HG02884 (cell line): ENCODE measurements around the gene CRIP3.
"Not testable (repeated sequence)": the region's sequence is repeated elsewhere in the genome, so short reads cannot be mapped to it uniquely, and the experiment has no call there.

Source experiments
- ATAC-seq: cut with Tn5 transposase; IDR thresholded peaks from one replicate; pipeline ENCODE4 v1.9.1; 2021; ENCODE audit warnings: mild to moderate bottlenecking, moderate library complexity; ENCODE audit not compliant: unreplicated experiment

CRIP3 gene, protein sequence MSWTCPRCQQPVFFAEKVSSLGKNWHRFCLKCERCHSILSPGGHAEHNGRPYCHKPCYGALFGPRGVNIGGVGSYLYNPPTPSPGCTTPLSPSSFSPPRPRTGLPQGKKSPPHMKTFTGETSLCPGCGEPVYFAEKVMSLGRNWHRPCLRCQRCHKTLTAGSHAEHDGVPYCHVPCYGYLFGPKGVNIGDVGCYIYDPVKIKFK

DNA sequence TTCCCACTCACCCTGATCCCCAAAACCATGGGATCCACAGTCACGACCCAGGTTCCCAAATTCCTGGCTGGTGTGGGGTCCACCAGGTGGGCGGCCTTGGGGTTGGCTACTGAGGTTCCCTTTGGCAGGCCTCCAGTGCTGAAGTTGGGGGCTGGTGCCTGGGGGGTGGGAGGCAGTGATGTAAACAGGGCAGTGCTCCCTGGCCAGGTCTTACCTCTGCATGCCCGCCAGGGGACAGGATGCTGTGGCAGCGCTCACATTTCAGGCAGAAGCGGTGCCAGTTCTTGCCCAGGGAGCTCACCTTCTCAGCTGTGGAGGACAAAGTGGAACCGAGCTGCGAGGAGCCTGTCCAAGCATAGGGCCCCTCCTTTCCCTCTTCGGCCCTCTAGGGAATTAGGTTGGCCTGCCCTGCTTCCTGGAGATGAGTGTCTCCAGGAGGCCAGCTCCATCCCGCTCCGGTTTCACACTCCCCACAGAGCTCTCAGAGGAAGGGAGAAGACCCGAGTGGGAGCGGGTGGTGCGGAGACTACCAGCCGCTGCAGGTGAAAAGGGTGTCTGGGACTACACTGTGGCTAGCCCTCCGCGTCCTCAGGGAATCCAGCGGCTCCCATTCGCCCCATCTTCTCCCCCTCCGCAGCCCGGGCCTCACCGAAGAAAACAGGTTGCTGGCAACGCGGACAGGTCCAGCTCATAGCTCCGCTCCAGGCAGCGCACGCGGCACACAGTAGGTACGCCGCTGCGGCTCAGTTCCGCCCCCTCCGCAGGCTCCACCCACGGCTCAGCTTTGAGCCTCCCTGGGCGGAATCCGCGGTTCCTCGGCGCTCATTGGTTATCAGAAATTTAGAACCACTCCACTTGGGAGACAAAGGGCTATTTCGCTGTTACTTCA, at the start of gene CRIP3:
Gene CRIP3 (minus strand): TSS at position 726 of the 889 bp plus-strand sequence. CDS start 34 bp downstream, at position 692.
- no peak for ATAC-seq

DNA sequence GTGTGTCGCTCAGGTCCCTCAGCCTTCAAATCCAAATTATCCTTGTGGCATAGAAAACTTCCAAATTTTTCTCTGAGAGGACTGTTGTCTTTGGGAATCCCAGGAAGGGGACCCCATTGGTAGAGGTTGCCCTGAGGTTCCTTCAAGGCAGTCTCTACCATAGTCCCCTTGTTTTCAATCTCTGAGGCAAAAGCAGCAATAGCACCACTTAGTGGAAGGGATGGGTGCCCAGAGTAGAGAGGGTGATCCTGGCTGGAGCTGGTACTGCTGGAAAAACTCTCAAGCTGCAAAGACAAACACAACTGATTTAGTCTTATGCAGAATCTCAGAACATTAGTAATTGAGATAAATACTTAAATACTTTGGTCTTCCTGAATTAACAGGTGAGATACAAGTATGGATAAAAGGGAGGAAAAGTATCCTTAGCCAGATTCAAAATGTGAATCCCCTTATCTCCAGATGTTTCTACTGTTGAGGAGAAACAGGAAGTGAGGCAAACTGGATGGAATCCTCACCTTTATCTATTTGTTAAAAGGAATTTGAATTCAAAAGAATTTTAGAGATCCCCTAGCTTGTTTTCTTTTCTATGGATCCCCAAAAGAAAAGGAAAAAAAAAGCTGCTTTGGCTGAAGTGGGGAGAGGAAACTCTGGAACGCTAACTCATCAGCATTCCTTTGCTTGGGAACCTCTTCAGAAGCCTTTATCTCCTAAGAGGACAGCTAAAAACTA, 47.4 kb upstream of the CRIP3 start:
- ATAC-seq = no peak

DNA sequence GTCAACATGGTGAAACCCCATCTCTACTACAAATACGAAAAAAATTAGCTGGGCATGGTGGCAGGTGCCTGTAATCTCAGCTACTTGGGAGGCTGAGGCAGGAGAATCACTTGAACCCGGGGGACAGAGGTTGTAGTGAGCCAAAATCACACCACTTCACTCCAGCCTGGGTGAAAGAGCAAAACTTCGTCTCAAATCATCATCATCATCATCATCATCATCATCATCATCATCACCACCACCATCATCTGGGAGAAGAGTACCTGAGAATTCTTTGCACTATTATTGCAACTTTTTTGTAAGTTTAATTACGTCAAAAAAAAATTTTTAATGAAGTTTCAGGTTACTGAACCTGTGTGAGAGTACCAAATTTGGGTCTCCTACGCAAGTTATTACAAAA, 43.3 kb upstream of the CRIP3 start:
- not testable (repeated sequence) for ATAC-seq

DNA sequence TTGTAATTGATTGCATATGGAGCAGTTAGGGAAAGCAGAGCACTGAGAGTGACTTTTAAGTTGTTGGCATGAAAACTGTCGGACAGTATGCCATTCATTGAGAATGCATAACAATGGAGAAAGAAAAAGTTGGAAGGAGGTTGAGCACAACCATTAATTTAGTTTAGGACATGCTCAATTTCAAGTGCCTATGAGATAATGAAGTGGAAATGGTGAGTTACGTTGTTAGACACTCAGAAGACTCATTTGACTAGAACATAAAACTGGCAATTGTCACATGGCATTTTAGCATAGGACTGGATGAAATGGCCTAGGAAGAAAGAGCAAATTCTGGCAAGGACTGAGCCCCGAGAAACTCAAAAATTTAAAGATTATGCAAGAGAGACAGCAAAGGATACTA, 38.8 kb upstream of the CRIP3 start:
- ATAC-seq = no peak

DNA sequence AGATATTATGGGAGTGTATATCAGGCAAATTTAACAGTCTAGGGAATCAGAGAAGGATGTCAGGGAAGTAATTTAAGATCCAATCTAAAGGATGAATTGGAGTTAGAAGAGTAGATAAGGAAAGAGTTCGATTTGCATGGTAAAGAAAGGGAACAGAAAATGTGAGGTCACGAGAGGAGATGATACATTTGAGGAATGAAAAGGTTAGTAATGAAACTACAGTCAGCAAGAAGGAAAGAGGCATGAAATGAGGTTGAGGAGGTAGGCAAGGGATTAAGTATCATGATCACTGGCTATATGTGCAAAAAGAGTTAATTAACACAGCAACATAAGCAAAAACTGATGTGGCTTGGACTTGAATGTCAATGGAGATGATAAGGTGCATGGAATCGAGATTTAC, 38.4 kb upstream of the CRIP3 start:
- no peak for ATAC-seq

DNA sequence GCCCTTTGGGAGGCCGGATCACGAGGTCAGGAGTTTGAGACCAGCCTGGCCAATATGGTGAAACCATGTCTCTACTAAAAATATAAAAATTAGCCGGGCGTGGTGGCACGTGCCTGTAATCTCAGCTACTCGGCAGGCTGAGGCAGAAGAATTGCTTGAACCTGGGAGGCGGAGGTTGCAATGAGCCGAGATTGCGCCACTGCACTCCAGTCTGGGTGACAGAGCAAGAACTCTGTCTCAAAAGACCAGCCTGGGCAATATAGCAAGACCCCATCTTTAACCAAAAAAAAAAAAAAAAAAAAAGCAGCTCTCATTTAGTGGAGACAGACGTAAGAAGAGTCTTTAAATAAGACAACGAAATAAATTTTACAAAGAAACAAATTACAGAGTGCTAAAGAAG, 37.6 kb upstream of the CRIP3 start:
- ATAC-seq = not testable (repeated sequence)

DNA sequence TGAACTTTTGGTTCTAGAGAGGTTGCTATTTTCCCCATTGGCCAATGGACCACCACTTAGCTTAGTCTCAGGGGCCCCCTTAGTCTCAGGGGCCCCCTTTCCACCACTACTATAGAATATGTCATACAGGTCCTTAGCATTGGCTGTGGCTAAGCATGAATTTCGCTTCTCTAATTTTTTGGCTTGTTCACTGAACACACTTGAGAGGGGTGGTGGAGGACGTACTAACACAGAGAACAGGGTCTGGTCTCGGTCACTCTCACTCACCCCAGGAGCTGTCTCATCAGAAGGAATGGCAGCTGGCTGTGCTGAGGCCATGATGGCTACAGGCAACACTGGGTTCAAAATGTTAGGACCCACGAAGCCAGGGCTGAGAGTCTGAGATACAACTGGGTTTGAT, 30.5 kb upstream of the CRIP3 start:
- ATAC-seq = no peak

DNA sequence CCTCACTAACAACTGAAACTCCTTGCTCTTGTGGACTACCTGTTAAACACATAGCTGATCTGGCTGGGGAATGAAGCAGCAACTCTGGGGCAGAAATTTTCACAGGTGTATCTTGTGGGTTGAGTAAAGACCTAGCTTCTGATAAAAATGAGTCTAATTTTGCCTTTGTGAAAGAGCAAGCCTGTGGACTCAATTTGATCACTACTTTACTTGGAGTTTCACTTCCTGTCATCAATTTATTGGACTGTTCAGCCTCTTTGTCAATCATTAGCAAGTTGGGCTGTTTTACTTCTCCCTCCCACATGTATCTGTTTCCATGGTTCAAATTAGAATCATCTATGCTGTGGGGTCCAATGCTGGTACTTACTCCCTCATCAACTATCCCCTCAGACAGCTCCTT, 29.6 kb upstream of the CRIP3 start:
- ATAC-seq = peak; percentile 51

DNA sequence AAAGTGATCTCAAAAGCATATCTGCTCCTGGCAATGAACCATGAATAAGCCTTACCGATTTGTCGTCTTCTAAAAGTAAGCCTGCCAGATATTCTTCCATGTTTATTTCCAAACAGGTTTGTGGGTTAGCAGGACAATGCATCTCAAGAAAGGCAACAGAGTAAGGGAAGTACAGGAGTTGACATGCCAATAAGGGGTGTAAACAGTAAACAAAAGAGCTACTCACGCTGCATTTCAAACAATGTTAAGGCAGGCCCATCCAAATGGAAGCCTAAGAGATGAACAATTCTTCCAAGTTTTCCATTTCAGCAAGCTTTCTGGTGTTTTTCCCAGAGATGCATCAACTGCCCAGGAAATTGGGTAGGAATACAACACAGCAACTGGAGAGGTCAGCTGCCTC, 27.8 kb upstream of the CRIP3 start:
- ATAC-seq = no peak

DNA sequence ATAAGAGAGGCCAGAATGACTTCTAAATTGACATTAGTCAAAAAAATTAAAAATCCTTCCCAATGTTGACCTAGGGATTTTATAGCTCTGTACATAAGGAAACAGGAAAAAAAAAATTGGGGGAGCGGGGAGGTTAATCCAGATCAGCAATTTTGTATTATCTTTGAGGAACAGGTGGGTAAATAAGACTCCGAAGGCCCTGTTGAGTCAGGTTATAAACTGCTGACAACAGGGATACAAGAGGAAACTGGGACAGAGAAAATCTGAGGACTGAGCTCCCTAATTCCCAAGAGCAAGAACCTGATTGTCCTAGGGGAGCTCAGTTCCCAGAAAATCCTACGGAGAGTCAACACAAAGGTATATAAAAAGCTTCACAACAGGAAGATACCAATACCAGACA, 26.8 kb upstream of the CRIP3 start:
- ATAC-seq = no peak

DNA sequence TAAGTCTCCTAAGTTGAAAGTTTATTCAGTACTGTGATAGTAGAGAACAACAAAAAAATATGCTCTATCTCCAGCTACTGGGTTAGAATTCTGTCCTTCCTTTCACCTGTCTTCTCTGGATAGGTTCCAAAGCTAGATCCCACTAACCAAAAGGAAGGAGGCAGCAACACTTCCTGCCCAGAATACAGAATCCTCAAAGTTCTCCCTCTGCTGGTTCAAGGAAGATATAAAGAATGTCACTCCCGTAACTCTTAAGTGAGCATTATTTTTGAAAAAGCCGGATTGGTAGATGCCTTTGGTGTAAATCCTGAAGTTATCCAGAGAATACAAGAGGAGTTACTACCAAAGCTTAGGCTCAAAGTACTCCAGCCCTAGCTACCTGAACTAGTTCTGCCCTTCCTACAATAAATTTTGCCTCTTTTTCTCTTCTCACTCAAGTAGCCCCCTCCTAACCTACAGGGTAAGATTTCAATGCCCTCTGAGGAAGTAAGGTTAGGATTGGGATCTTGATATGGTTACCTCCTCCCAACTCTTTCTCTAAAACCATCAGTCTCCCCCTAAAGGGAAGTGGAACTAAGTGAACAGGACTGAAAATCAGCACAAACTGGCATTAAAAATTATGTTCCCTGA, 26.0 kb upstream of the CRIP3 start:
- no peak for ATAC-seq

DNA sequence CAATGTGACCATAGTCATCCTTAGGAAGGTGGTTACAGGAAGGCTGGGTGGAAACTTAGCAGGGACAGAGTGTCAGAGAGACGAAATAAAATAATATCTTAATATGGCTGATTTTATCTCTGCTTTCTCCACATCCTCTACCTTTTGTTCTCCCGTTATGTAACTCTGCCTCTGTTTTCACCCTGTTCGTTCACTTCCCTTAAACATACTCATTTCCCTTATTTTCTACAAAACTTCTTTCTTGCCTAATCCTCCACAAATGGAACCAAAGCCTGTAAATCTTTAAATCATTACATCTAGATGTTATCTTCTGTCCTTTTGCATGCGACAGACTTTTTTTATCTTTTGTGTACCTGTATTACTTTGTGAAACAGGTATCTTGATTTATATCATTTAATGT, 23.3 kb upstream of the CRIP3 start:
- ATAC-seq = no peak

DNA sequence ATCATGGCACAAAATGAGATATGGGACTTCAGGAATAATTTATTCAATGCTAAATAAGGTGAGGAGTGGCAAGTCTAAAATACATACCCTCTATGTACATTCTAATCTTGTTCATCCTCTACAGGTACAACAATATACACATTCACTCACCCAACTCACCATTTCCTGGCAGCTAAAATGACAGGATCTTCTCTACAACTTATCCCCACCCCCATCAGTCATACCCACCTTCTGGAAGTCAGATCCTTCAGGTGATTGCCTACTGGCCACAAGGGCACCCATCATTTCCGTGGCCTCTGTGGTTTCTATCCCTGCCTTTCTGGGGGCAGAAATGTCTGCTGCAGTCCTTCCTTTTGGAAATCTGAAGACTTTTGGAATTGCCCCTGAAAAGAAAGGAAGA, 22.8 kb upstream of the CRIP3 start:
- ATAC-seq = no peak

DNA sequence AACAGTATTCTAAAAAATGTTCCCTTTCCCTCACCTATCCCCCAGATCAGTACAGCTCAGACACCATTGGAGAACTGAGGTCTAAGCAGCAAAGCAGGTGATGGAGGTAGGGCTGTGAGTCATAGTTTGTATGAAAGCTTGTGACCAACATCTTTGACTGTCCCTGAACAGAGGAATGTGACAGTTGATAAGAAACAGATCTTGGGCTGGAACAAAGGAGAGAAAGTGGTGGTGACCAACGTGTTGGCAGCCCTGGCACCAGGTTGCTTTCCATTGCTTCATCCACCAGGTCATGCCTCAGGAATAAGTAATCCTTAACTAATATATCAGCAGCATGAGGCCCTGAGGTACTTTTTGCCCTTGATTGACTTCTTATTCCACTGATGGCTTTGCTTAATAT, 19.9 kb upstream of the CRIP3 start:
- no peak for ATAC-seq

DNA sequence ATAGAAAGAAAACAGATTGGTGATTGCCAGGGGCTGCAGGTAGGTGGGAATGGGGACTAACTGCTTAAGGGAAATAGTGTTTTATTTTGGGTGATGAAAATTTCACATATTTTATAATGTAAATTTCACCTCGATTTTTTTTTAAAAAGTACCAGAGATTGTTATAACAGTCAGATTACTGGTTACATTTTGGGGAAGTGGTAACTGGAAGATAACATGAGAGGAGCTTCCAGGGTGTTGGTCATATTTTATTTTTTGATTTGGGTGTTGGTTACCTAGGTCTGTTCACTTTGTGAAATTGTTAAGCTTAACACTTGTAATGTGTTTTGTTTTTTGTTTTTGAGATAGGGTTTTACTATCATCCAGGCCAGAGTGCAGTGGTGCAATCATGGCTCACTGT, 17.2 kb upstream of the CRIP3 start:
- ATAC-seq = no peak

DNA sequence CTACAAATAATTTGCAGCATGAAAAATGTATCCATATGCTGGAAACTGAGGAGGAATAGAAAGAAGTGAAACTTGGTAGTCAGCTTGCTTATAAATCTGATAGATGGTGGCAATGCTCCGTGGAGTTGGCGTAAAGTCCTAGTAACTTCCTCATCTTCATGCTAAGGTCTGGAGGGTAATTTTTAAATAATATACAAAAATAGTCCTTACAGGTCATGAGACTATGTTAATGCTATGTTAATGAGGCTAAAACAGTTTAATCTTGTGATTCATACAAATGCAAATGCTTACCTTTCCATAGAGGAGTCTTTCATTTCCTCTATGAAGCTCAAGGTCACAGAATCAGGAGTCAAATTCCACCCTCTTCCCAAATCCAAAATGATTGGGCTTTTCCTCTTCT, 9.4 kb upstream of the CRIP3 start:
- ATAC-seq = no peak

DNA sequence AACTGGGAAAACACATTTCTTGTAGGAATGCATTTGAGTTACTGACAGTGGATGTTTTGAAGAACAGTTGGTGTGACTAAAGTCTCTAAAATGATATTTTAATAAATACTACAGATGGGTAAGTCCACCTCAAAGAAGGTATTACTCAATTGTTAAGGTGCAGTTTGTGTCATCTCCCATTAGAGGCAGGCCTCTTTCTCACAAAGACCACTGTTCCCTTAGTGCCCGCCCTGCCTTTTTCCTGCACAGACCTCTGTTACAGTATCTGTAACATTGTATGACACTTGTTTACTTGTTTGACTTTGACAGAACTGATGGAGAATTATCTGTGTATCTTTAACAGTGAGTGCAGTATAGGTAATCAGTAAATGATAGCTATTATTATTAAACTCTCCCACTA, 5.2 kb upstream of the CRIP3 start:
- ATAC-seq = no peak

DNA sequence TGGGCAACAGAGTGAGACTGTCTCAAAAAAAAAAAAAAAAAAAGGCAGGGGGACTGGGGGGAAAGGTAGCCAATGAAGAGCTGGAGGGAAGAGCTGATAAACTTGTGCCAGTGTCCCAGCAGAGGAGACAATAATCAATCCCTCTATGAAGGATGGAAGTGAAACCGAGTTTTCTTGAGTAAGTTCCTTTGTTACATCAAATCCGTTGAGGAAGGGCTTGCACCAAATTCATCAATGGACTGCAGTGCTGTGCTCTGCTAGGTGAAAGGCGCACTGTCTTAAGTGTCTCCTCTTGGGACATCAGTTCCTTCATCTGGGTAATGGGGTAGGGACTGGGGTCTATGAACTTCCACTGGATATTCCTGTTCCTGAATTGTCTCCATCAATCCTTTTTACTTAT, 3.0 kb upstream of the CRIP3 start:
- ATAC-seq = no peak

DNA sequence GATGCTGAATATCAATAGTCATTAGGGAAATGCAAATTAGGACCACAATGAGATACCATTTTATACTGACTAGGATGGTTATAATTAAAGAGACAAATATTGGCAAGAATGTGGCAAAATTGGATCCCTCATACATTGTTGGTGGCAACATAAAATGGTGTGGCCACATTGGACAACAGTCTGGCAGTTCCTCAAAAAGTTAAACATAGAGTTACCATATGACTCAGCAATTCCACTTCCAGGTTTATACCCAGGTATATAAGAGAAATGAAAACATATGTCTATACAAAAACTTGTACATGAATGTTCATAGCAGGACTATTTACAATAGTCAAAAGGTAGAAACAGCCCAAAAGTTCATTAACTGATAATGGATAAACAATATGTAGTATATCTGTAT, 2.0 kb upstream of the CRIP3 start:
- ATAC-seq = no peak

DNA sequence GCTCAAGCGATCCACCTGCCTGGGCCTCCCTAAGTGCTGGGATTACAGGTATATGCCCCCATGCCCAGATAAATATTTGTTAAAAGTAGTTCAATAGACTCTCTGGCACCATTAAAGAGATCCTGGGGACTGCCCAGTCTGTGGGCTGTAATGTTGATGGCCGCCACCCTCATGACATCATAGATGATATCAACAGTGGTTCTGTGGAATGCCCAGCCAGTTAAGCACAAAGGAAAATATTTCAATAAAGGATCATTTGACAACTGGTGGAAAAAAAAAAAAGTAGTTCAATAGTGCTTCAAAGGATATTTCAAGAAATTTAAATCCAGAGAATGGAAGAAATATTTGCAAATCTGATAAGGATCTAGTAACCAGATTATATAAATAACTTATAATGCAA, 1.5 kb upstream of the CRIP3 start:
- ATAC-seq = no peak

DNA sequence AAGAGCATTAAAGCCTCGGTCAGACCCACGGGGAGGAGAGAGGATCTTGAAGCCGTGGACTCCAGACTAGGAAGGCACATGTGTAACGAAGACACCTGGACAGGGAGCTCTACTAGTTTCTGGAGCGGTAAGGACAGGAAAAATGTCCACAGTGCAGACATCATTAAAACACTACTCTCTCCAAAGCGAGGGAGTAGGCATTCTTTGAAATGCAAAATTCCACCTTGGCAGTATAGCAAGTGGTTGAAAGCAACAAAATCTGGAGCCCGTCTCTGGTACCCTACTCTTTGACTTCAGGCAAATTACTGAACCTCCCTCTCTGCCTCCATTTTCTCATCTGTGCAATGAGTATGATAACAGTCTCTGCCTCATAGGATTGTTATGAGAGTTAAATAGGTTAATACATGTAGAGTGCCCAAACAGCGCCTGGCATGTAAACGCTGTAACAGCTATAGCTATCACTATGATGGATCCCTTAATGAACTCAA, 408 bp upstream of the CRIP3 start:
- ATAC-seq = no peak
